Measurements from ENCODE around the gene DBN1.
A peak's percentile ranks its signal among the peaks of the same experiment; 100 is the strongest.

DBN1 gene

GRCh38 chr5:177504086-177505056, 30.9 kb upstream of the DBN1 start:
- DNase-seq (ENCODE audit: low read depth in 2 of 2): no peak

- no peak for DNase-seq (ENCODE audit: low read depth in 2 of 2)
Observed at GRCh38 chr5:177503351-177504085, 30.1 kb upstream of the DBN1 start.

GRCh38 chr5:177502886-177503285, 29.5 kb upstream of the DBN1 start:
- DNase-seq (ENCODE audit: low read depth in 2 of 2): no peak

GRCh38 chr5:177501874-177502678, 28.6 kb upstream of the DBN1 start:
- no peak for DNase-seq (ENCODE audit: low read depth in 2 of 2)

- DNase-seq (ENCODE audit: low read depth in 2 of 2): peak; percentile 83 to 89
Observed at GRCh38 chr5:177500685-177501522, 27.5 kb upstream of the DBN1 start.

- DNase-seq (ENCODE audit: low read depth in 2 of 2): no peak
Observed at GRCh38 chr5:177499842-177500241, 26.4 kb upstream of the DBN1 start.

- no peak for DNase-seq (ENCODE audit: low read depth in 2 of 2)
Observed at GRCh38 chr5:177498013-177498787, 24.8 kb upstream of the DBN1 start.

- DNase-seq (ENCODE audit: low read depth in 2 of 2): peak; percentile 94
Observed at GRCh38 chr5:177497292-177498012, 24.0 kb upstream of the DBN1 start, which contains the start of gene PDLIM7. Gene PDLIM7, minus strand, starts transcription at chr5:177497604. Its CDS starts 1,092 bp downstream, at chr5:177496512.

- DNase-seq (ENCODE audit: low read depth in 2 of 2): no peak
Observed at GRCh38 chr5:177496727-177497291, 23.4 kb upstream of the DBN1 start.

GRCh38 chr5:177496070-177496726, 22.8 kb upstream of the DBN1 start:
- DNase-seq (ENCODE audit: low read depth in 2 of 2): no peak

- DNase-seq (ENCODE audit: low read depth in 2 of 2): no peak
Observed at GRCh38 chr5:177495243-177496060, 22.0 kb upstream of the DBN1 start.

- DNase-seq (ENCODE audit: low read depth in 2 of 2): no peak
Observed at GRCh38 chr5:177494346-177495195, 21.1 kb upstream of the DBN1 start.

GRCh38 chr5:177493795-177494345, 20.4 kb upstream of the DBN1 start:
- DNase-seq (ENCODE audit: low read depth in 2 of 2): no peak

GRCh38 chr5:177492841-177493240, 19.4 kb upstream of the DBN1 start:
- DNase-seq (ENCODE audit: low read depth in 2 of 2): no peak

- no peak for DNase-seq (ENCODE audit: low read depth in 2 of 2)
Observed at GRCh38 chr5:177491983-177492746, 18.7 kb upstream of the DBN1 start.
